GM11168 (cell line): ENCODE measurements around the gene MYO16.

Experiments
- in situ Hi-C: fragments of 300-500 bp; cut with MboI; formaldehyde crosslinking; loops from one replicate; pipeline ENCODE4 v1.12.0; 2022; ENCODE audit warnings: low sequenced_read_pairs; ENCODE audit not compliant: unreplicated experiment

MYO16 gene

DNA sequence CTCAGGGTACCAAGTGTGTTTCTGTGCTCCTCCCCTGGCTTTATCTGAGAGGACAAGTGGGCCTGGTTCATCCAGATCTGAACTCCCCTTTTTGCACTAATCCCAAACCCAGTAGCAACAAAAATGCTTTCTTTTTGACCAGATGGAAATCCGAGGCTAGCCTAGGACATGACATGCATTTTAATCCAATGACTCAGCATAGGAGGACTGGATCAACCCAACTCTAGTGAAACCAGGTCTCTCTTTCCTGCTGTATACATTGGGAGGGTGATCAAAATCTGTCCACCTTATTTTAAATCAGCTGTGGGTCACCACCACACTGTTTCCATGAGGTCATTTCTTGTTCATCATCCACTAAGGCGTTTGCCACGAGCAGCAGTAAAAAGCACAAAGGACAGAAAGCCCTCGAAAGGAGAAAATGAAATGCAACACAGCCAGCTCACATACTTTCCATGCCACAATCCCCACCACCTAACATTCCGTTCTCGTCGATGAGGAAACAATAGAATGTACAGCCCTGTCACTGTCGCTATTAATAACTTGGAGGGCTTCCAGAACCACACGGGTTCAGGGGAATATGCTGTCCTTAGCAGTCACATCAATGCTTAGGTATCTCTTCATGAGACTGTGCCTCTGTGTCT is 614.0 kb downstream of the MYO16 start:
- in situ Hi-C loops: no loop called here

DNA sequence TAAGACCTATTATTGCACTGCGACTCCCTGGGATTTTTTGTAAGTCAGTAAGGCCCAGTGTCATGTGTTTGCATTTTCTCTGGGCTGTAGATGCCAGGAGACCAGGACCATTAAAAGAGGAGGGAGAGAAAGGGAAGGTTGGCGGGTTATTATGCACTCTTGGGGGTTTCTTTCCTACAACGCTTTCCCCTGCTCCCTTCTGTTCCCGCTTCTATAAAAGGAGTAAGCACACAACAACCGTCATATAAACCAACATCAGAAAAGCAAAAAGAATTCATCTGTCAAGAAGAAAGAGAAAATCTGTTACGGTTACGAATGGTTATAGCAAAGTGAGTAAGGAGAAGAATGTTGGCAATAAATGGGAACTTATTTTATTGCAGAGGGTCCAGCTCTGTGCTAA is 615.2 kb downstream of the MYO16 start:
- in situ Hi-C loops: no loop called here

DNA sequence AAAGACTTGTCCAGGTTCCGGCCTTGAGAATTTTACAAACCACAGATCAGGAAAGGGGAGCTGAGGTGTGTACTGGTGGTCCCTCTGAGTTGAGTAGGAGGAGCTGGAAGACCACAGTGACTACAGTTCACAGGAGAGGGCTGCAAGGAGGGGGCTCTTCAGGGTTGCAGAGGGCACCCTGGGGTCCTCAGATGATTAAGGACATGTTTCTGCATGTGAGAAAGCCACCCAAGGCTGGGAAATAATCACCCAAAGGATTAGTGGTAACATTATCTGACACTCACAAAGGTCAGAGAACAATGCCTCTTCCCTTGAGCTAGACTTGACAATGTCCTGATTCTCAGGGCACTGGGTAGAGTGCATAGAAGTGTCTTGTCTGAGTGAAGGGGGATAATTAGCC is 616.6 kb downstream of the MYO16 start:
- in situ Hi-C loops: no loop called here

DNA sequence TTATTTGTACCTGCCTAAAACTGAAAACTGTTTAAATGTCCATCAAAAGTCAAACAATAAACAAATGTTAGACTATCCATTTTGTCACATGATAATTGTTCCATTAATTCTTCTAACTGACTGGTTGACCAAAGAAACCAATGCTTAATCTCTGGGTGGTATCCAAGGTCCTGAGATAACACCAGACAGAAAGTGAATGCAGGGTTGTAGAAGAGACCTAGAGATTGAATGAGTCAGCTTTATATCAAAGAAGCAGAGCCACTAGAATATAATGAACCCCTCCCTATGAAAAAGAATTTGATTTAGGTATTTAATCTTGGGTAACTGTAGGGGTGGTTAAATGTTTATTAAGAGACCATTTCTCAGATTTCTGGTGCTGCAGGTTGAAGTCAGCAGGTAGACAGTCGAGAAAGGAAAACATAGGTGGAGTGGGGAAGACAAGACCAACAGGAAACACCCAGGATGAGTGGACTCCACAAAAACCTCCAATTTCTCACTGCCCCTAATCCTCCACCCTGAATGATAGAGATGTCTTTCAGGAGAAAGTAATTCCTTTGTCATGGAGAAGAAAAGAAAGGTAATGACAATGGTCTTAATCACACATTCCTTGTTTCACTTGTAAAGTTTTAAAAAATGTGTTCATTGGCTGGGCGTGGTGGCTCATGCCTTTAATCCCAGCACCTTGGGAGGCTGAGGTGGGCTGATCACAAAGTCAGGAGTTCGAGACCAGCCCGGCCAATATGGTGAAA is 620.5 kb downstream of the MYO16 start:
- in situ Hi-C loops: no loop called here

DNA sequence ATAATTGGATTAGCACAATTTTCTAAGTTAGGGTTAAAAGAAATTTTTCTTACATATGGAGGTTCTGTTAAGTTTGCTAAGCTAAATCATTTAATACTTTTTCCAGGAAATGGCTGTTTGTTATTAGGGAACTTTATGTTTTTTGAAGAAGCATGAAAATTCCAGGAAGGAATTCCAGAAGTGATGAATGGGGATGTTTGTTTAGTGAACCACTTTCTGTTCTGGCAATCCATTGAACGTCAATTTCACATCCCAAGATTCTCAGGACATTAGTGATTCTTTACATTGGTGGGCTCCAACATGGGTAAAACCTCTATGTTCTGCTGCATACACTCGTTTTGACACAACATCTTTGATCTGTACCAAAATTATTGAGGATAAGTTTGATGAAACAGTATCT is 622.5 kb downstream of the MYO16 start:
- in situ Hi-C loops: no loop called here

DNA sequence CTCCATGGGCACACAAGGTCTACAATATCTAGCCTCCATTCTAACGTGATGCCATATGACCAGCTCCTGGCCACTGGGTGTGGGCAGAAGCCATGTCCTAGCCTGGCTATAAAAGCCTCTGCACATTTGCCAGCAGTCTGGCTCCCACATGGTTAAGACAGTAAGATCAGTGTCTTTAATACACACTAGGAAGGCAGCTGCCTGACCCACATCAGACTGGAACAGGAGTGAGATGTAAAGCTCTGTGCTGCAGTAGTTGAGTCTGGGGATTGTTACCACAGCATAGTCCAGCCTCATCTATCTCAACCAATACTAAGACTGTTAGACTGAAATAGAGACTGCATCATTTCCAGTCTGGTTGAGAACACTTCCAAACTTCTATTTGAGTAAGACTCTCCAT is 623.9 kb downstream of the MYO16 start:
- in situ Hi-C loops: no loop called here

DNA sequence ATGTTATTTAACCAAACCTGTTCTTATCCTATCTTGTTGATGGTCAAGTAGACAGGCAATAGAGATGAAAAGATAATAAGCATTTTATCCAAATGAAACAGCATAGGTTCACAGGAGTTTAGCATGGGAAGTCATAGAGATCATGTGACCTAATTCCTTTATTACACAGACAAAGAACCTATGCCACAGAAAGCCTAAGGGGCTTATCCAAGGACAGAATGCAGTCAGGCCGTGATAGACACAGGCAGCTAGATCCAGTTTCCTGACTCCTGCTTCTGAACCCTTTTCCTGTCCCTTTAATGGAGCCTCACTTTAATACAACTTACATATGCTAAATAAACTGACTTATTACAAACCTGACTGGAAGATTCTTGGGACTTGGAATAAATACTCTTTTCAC is 624.9 kb downstream of the MYO16 start:
- in situ Hi-C loops: no loop called here

DNA sequence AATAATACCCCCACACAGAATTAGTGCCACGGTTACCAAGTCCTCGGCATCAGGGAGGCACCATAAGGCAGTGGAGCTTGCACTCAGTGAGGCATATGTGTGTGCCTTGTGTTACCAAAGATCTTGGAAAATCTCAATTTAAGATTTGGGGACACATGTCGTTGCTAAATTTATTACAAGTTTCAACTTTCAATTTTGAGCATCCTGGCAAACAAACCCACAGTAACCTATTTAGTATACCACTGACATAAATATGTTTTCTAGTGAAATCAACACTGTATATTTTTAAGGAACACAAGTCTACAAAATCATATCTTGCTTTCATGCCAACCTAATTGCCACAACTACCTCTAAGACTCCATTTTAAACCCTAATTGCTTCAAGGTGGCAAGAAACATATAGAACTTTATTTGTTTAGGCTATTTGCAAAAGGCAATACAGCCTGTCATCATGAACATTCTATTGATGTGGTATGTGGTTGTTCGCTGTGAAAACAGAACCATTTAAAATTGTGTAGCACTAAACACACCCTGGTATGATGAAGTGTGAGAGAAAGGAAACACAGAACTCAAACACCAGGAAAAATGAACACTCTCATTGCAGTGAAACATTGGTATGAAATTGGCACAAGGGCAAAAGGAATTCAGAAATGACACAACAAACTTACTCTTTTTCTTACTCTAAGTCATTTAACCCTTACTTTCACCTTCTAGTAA is 625.9 kb downstream of the MYO16 start:
- in situ Hi-C loops: no loop called here

DNA sequence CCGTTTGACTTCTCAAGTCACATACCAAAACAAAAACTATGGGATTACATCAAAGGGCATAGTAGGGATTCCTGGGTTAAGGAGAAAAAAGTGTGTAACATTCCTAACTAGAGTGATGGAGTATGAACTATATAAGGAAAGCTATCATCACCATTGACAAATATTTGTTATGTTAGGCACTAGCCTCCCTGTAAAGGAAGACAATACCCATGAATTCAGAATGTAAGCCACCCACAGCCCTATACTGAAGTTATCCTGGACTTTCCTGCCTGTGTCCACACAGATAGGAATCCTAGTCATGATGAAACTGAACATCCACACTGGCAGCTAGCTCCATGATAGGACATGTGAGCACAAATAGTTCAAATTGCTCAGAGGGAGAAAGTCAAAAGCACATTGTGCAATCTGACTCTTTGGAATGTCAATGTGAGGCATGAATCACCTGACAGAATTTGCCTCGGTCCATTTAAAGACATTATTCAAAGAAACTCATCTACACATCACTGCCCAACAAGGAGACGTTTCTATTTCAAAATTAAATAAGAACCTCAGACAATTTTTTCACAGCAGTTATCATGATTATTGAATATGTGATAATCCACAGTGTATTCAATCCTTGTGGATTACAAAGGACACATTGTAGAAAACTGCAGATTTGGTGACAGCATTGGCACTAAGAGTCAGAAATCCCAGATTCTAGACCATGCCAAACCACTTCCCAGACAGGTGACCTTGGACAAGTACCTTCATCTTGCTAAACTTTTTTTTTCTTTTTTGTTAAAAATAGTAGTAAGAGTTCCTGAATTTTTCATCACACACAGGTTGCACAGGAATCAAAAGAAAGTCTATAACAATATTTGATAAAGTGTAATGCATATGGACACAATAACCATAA is 627.7 kb downstream of the MYO16 start:
- in situ Hi-C loops: no loop called here
